Fibroblast of villous mesenchyme (primary cell): ENCODE measurements around the gene NGF. TPM values are rescaled to one million over a fixed set of nuclear protein-coding genes. Genes with fewer than 3 reads are reported as not detected.

ENCODE experiments used
- DNase-seq: peaks from one replicate; pipeline ENCODE4 v3.0.0-alpha.2; 2010; ENCODE audit warnings: low read depth
- H3K4me3 ChIP-seq: 2 replicates; pipeline ENCODE4 v1.5.1; 2011; ENCODE audit warnings: low read depth, mild to moderate bottlenecking, low read length
- CTCF ChIP-seq: IDR thresholded peaks from 2 replicates; pipeline ENCODE4 v1.5.1; 2012; ENCODE audit warnings: low read depth, mild to moderate bottlenecking, low read length; ENCODE audit not compliant: insufficient read depth
- total RNA-seq: library from RNA; depleted of rRNA; stranded (reverse); fragments of >200 nt; gene quantifications from 2 replicates; pipeline ENCODE4 v1.2.3, GENCODE V29; 2012

NGF gene
- total RNA-seq, 1 donor: 0.86 TPM

DNA sequence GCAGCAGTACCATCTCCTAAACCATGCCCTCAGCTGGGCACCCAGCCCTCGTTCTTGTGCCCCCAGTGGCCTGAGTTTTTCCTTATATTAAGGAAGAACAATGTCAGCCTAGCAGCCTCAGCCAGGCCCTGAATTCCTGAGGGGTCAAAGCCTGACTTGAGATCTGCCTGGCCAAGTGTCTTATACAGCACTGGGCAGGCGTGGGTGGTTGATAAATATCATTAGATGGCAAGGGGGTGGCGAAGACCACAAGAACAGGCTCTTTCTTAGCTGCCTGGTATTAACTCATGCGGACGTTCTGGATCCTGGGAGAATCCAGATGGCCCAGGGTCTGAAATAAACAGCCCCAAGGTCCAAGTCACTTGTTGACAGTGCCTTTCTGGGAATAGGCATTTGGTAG lies 18.3 kb downstream of the NGF start:
- no peak for DNase-seq
- TF ChIP-seq CTCF: no peak
- H3K4me3 ChIP-seq: no peak overlapping the region

DNA sequence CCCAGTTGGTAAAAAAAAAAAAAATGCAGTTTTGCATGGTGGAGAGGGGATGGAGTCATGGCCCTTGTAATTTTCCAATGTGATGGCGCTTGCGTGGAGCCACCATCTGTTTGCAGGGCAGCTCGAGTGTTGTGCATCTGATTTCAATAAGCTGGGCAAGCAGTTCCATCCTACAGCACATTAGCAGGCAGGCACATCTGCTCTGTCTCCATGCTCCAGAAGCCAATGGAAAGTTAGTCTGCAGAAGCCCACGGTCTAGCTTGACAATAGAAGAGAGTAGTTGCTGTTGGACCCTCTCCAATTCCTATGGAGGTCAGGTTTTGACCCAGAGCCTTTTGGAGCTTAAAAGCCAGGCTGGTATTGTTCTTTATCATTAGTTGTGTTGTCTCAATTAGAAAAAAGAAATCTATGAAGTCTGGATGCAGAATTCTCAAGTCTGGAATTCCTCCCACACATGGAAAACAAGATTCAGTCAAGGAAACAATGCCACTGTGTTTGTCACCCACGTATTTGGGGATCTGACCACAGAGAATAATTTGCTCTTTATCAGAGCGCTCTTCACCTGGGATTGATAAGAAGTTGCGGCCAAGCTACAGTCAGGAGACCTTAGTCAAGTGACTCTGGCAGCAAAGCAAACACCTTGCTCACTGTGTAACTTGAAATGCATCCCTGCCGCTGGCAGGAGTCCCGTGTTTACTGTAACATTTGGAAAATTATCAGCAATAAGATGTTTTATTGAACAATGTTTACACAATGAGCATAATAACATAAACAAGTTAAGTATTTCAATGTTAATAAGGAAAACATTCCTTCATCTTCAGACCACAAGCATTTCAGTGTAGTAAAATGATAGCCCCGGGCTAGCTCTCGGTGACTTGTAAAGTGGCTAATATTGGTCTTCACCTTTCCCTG lies 20.7 kb downstream of the NGF start:
- DNase-seq: peak; percentile 70
- H3K4me3 ChIP-seq: no peak overlapping the region
- TF ChIP-seq CTCF: no peak

DNA sequence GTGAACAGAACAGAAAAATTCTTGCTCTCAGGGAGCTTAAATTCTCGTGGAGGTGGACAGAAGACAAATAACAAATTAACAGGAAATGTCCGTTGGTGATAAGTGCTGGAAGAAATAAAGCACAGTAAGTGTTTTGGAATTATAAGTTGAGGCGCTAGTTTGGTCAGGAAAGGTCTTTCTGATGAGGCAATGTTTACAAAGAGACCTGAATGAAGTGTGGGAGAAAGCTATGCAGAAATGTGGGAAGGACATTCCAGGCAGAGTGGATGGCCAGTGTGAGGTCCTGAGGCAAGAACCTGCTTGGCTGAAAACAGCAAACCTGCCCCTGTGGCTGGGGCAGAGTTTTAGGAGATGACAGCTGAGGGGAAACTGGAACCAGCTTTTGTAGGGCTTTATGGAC lies 23.3 kb downstream of the NGF start:
- no peak for TF ChIP-seq CTCF
- no peak overlapping the region for H3K4me3 ChIP-seq
- DNase-seq: peak; percentile 82

- DNase-seq: no peak
- no peak overlapping the region for H3K4me3 ChIP-seq
- no peak for TF ChIP-seq CTCF
Measured at GRCh38 chr1:115314092-115314491, 24.0 kb downstream of the NGF start.

DNA sequence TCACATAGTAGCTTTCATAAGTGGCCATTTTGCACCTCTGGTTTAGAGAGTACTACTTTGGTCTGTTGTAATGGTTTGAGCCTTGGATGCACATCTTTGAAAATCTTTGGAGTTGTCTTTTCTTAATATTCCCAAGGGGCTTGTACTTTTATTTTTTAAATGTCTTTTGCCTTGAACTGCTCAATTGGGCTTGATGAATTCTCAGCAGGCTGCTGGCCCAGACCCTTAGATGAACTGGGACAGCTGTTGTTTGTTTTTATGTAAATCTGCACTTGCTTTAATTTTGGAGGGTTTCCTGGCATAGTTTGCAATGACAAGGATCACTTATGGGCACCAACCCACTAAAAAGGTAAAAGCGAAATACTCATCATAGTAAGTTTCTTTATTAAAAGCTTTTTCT lies 24.9 kb downstream of the NGF start:
- TF ChIP-seq CTCF: no peak
- no peak overlapping the region for H3K4me3 ChIP-seq
- no peak for DNase-seq

- TF ChIP-seq CTCF: no peak
- H3K4me3 ChIP-seq: no peak overlapping the region
- no peak for DNase-seq
Measured at GRCh38 chr1:115312742-115313141, 25.3 kb downstream of the NGF start.
